HG03280 (cell line): ENCODE data around the gene NQO2.
"Not testable (repeated sequence)": the region's sequence is repeated elsewhere in the genome, so short reads cannot be mapped to it uniquely, and the experiment has no call there.

Experiments used
- ATAC-seq: cut with Tn5 transposase; IDR thresholded peaks from one replicate; pipeline ENCODE4 v1.9.1; 2021; ENCODE audit warnings: mild to moderate bottlenecking, moderate library complexity; ENCODE audit not compliant: unreplicated experiment

Gene NQO2

DNA sequence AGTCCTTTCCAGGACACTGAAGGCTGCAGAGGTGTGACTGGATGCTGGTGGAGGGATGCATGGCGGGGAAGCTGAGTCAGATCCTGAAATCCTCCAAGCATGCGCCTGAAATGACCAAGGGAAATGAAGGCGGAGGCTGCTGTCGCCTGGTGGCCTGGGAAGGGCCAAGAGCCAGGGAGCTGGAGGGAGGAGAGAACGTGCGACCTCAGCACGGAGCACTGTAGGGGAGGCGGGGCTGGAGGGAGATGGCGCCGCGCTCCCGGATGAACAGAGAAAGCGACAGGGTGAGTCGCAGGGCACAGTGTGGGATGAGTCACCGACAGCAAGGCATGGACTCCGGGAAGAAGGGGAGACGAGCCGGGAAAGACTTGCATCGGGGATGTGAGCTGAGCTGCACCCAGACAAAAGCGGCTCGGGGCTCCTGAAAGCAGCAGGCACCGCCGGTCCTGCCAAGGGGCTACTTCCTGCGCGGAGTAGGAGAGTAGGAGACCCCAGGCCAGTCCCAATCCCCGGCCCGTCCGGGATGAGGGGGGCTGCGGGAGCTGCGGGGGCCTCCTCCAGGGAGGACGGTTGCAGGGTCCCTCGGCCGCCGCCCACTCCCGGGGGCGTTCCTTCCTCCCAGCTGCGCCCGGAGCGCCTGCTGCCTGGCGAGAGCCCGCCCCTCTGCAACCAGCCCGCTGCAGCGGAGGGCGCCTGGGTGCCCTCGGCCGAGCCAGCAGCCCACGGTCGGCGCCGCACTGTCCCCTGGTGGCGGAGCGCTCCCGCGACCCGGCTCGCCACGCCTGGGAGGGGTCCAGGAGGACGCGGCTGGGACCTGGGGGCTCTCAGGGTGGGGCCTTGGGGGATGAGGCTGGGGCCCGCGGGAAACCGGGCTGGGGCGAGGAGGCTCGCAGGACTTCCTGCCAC, 11.0 kb upstream of the NQO2 start:
- ATAC-seq: peak; percentile 67

- ATAC-seq: peak; percentile 59
Measured at GRCh38 chr6:2989332-2990247, 10.1 kb upstream of the NQO2 start.

DNA sequence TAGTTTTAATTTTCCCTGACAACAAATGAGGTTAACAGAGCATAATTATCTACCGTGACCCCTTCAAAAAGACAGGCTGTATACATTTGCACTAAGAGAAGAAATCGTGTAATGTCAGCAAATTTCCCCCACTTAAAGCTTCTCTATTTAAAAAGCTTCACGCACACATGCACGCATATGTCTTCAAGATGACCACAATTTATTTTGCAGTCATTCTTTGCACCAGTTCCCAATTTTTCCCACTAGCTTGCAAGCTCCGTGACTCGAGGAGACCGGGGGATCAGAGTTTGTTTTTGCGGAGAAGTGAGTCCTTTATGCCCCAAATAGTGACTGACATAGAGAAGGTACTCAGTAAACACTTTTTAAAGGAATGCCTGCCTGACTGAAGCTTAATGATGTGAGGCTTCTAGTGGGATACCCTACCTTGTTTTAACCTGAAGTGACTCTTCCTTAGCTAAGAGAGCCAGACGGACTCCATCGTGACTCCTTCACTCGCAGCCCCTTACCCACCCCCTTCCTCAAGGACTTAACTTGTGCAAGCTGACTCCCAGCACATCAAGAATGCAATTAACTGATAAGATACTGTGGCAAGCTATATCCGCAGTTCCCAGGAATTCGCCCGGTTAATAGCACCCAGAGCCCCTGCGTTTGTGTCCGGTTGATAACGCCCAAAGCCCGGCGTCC, 9.3 kb upstream of the NQO2 start:
- ATAC-seq: no peak

- no peak for ATAC-seq
Measured at GRCh38 chr6:2990932-2991506, 8.7 kb upstream of the NQO2 start.

GRCh38 chr6:2992330-2992979, 7.2 kb upstream of the NQO2 start:
- no peak for ATAC-seq

- no peak for ATAC-seq
Measured at GRCh38 chr6:2993755-2994317, 5.9 kb upstream of the NQO2 start.

DNA sequence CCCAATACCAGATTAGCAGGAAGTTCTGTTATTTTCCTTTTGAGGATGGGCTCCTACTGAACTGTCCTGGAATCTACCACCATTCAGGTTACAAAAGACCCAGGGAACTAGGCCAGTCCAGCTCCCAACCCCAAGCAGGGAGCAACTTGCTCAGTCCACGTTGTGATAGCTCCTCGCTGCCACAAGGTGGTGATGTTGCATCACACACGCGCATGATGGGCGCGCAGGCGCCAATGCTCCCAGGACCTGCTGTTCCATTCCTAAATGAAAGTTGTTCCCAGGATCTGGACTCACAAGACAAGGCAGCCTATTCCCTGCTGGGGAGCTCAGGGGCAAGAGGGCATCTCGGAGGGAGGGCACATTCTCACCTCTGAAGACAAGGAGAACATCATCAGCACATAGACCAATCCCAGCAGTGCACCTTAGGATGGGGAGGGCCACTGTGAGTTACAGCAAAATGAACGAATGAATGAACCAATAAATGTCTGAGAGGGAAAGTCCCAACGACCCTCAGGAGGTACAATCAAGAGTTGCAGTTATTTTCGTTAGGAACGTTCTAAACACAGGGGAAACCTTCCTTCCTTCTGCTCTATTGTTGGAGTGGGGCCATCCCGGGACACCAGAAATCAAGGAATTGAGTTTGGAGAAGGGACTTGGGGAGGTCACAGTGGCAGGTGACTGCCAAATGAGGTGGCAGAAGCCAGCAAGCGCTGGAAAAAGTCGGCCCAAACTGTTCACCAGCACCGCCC, 1.3 kb upstream of the NQO2 start:
- ATAC-seq: not testable (repeated sequence)

- ATAC-seq: peak; percentile 24
Measured at GRCh38 chr6:2998998-2999617, 586 bp upstream of the NQO2 start.

GRCh38 chr6:3001146-3001772, 1.6 kb downstream of the NQO2 start:
- ATAC-seq: no peak

DNA sequence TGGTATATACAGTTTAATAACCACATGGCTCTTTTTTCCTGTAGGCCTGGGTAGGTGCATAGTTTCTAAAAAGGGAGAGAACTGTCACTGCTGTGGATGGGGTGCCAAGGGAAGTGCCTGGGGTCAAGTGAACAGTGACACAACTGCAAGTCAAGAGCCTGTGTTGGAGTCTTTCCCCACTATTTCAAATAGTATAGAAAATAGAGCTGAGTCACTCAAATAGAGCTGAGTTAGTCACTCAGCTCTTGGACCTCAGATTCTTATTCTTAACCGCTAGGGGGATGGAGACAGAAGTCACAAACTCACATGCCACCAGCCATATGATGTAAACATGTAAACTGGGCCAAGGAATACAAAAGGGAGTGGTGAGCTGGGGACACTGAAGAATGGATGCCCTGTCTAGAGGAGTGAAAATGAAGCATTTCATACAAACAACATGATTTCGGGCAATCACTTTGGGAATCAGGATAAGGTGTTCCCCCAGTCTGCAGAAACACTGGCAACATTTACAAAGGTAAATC, 2.1 kb downstream of the NQO2 start:
- peak; percentile 35 for ATAC-seq

DNA sequence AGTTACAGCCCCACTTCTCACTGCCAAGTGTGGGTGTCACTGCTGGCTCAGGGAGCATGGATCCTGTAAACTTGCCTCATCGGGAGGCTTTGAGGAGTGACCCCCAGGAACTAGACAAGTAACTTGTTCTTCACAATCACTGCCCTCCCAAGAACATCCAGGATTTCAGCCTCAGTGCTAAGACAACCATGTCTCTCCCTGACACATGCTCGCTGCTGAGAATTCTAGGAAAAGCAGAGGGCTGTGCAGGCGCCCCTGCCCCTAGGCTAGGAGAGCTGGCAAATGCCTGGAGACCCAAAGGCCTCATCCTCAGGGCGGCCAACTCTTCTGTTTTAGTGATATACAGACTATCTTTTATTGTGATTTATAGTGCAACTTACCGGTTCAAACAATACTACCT, 3.5 kb downstream of the NQO2 start:
- not testable (repeated sequence) for ATAC-seq

- ATAC-seq: no peak
Measured at GRCh38 chr6:3005077-3005476, 5.4 kb downstream of the NQO2 start.

GRCh38 chr6:3005874-3006273, 6.2 kb downstream of the NQO2 start:
- ATAC-seq: no peak

- no peak for ATAC-seq
Measured at GRCh38 chr6:3006476-3006875, 6.8 kb downstream of the NQO2 start.

GRCh38 chr6:3007571-3007970, 7.9 kb downstream of the NQO2 start:
- no peak for ATAC-seq

DNA sequence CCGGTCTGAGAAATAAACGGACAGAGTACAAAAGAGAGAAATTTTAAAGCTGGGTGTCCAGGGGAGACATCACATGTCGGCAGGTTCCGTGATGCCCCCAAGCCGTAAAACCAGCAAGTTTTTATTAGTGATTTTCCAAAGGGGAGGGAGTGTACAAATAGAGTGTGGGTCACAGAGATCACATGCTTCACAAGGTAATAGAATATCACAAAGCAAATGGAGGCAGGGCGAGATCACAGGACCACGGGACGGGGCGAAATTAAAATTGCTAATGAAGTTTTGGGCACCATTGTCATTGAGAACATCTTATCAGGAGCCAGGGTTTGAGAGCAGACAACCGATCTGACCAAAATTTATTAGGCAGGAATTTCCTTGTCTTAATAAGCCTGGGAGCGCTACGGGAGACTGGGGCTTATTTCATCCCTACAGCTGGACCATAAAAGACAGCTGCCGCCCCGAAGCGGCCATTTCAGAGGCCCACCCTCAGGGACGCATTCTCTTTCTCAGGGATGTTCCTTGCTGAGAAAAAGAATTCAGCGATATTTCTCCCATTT, 9.1 kb downstream of the NQO2 start:
- ATAC-seq: not testable (repeated sequence)

DNA sequence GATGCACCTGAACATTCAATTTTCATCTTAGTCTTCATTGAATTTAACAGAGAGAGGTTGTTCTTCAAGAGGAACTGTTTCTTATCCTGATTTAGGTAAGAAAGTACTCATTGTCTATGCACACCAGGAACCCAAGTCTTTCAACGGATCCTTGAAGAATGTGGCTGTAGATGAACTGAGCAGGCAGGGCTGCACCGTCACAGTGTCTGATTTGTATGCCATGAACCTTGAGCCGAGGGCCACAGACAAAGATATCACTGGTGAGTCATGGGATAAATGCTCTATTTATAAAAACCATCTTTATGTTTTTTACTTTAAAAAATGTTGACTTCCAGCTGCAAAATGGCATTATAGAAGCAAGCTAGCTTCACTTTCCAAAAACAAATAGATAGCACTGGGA, 10.2 kb downstream of the NQO2 start:
- no peak for ATAC-seq

DNA sequence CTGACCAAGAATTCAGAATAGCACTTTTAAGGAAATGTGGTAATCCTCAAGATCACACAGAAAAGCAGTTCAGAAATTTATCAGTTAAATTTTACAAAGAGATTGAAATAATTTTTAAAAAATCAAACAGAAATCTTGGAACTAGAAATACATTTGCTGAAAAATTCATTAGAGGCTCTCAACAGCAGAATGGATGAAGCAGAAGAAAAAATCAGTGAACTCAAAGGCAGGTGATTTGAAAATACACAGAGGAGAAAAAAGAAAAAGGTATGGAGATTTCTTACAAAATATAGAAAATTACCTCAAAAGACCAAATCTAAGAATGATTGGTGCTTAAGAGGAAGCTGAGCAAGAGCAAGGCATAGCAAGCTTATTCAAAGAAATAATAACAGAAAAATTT, 11.5 kb downstream of the NQO2 start:
- no peak for ATAC-seq
